ENCODE data around the gene GOLGA6L2. TPM values are rescaled to one million over a fixed set of nuclear protein-coding genes. Genes with fewer than 3 reads are reported as not detected.

The GOLGA6L2 gene
- polyA plus RNA-seq (2011; rRNA removed), result not detected in 2 replicates
- not detected in 2 replicates for polyA minus RNA-seq (2011; rRNA and poly(A)+ RNA removed)

GRCh38 chr15:23447107-23447500, at the start of gene GOLGA6L2:
Gene GOLGA6L2 (minus strand): TSS chr15:23447243. CDS start chr15:23447181, 62 bp downstream.
- POLR2A ChIA-PET, result no interaction called here
- Histone ChIP-seq H3K4me3 (ENCODE audit: low read depth, low read length) (no peak within 1 kb of the TSS), H3K36me3 (ENCODE audit: control insufficient read depth, insufficient read depth, low read length) (no peaks in the 10 kb centered on the region), H3K27me3 (ENCODE audit: control insufficient read depth, insufficient read depth, low read length) (no peaks in the 10 kb centered on the region)
- CTCF ChIA-PET, result no interaction called here
- TF ChIP-seq CTCF (IDR thresholded peaks at IDR 0.05; ENCODE audit: insufficient read depth, low read depth, low read length), result no peak
- no peak for DNase-seq (ENCODE audit: low read depth)

- Histone ChIP-seq H3K36me3 (ENCODE audit: control insufficient read depth, insufficient read depth, low read length) (no peaks in the 10 kb centered on the region), H3K4me3 (ENCODE audit: low read depth, low read length) (no peak overlapping the region), H3K27me3 (ENCODE audit: control insufficient read depth, insufficient read depth, low read length) (no peaks in the 10 kb centered on the region)
- DNase-seq (ENCODE audit: low read depth), result no peak
- ChIA-PET CTCF (no interaction called here), POLR2A (no interaction called here)
- TF ChIP-seq CTCF (IDR thresholded peaks at IDR 0.05; ENCODE audit: insufficient read depth, low read depth, low read length), result no peak
These were observed 37.8 kb upstream of the GOLGA6L2 start for GRCh38 chr15:23484870-23485269.

GRCh38 chr15:23483821-23484299, 36.8 kb upstream of the GOLGA6L2 start:
- TF ChIP-seq CTCF (IDR thresholded peaks at IDR 0.05; ENCODE audit: insufficient read depth, low read depth, low read length), result no peak
- Histone ChIP-seq H3K27me3 (ENCODE audit: control insufficient read depth, insufficient read depth, low read length) (no peaks in the 10 kb centered on the region), H3K4me3 (ENCODE audit: low read depth, low read length) (no peak overlapping the region), H3K36me3 (ENCODE audit: control insufficient read depth, insufficient read depth, low read length) (no peaks in the 10 kb centered on the region)
- CTCF ChIA-PET, result no interaction called here
- DNase-seq (ENCODE audit: low read depth), result no peak
- POLR2A ChIA-PET, result no interaction called here

- Histone ChIP-seq H3K4me3 (ENCODE audit: low read depth, low read length) (no peak overlapping the region), H3K36me3 (ENCODE audit: control insufficient read depth, insufficient read depth, low read length) (no peaks in the 10 kb centered on the region), H3K27me3 (ENCODE audit: control insufficient read depth, insufficient read depth, low read length) (no peaks in the 10 kb centered on the region)
- ChIA-PET POLR2A (no interaction called here), CTCF (interaction anchor here (0.6 kb wide), 1 partner anchor 28 kb away, joined by 3 read pairs; no protein-coding TSS in a partner anchor)
- DNase-seq (ENCODE audit: low read depth), result no peak
- TF ChIP-seq CTCF (IDR thresholded peaks at IDR 0.05; ENCODE audit: insufficient read depth, low read depth, low read length), result no peak
These were observed 35.9 kb upstream of the GOLGA6L2 start for GRCh38 chr15:23482764-23483489.

GRCh38 chr15:23482228-23482627, 35.2 kb upstream of the GOLGA6L2 start:
- H3K27me3 ChIP-seq (ENCODE audit: control insufficient read depth, insufficient read depth, low read length), result no peaks in the 10 kb centered on the region
- no peak for TF ChIP-seq CTCF (IDR thresholded peaks at IDR 0.05; ENCODE audit: insufficient read depth, low read depth, low read length)
- CTCF ChIA-PET, result no interaction called here
- DNase-seq (ENCODE audit: low read depth), result no peak
- H3K36me3 ChIP-seq (ENCODE audit: control insufficient read depth, insufficient read depth, low read length), result no peaks in the 10 kb centered on the region
- POLR2A ChIA-PET, result no interaction called here
- H3K4me3 ChIP-seq (ENCODE audit: low read depth, low read length), result no peak overlapping the region
